NCI-H1436 (cell line): ENCODE measurements around the gene INHBC.
"Not testable (repeated sequence)": the region's sequence is repeated elsewhere in the genome, so short reads cannot be mapped to it uniquely, and the experiment has no call there.

Source experiments
- DNase-seq: peaks from one replicate; lab custom pipeline; 2025; lab: John Stamatoyannopoulos, UW

Gene INHBC

DNA sequence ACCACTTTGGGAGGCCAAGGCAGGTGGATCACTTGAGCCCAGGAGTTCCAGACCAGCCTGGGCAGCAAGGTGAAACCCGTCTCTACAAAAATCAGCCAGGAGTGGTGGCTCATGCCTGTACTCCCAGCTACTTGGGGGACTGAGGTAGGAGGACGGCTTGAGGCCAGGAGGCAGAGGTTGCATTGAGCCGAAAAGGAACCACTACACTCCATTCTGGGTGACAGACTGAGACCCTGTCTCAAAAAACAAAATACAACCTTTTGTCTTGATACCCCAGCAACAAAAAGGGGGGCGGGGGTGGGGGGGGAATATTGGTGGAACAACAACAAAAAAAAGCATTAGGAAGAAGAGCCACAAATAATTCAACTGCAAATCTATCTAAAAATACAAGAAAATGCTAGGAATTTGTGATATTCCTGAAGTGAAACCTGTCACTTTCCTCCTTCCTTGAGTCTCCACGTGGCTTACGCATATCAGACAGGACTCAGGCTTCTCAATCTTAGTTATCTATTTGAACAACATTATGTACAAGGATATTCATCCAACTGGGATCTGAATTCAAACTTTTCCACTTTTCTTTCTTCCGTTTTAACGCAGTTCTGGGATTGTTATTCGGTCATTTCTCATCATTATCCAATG is 5.0 kb upstream of the INHBC start:
- no peak for DNase-seq

- peak; percentile 70 for DNase-seq
Measured at GRCh38 chr12:57430112-57430930, 4.3 kb upstream of the INHBC start.

DNA sequence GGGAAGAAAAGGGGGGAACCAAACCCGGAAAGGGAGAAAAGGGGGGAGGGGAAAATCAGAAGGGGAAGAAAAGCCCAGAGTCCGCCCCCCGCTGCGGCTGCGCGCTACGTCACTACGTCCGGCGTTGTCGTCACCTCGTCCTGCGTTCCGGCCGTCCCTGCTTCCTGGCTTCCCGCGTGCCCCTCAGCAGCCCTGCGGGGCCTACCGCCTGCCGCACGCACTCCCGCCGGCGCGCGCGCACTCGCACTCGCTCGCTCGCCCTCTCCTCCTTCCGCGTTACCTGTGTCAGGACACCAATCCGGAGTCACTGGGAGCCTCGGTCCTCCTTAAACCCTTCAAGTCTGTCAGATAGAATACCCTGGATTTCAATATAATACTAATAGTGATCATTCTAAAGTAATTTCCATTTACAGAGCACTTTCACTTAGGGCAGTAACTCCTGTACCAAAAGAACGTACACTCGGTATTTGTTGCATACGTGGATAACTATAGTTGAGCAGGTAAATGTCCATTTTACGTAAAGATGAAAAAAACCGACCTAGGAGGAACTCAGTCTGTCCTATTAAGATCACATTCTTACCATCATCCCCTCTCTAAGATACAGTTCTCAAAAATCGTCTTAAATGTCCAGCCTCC is 3.5 kb upstream of the INHBC start, which contains the start of gene R3HDM2:
Gene R3HDM2 (minus strand): TSS at position 113 of the 636 bp plus-strand sequence. CDS start 120,615 bp downstream, outside the sequence.
- DNase-seq, result peak; percentile 91

DNA sequence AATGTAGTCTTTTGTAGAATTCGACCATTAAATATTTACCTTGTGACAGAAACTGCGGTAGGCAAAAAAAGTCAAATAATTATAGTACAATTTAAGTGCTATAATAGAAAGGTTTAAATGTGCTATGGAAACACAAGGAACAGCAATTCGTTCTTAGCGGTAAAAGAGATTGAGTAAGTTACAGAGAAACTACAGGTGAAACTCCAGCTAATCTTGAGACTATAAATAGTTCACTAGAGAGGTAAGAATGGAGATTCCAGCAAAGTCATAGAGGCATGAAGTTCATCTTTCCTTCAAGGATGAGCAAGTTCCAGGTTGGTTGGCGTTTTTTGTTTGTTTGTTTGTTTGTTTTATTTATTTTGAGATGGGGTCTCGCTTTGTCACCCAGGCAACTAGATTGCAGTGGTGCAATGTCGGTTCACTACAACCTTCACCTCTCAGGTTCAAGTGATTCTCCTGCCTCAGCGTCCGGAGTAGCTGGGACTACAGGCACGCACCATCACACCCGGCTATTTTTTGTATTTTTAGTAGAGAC is 2.9 kb upstream of the INHBC start:
- DNase-seq, result no peak

DNA sequence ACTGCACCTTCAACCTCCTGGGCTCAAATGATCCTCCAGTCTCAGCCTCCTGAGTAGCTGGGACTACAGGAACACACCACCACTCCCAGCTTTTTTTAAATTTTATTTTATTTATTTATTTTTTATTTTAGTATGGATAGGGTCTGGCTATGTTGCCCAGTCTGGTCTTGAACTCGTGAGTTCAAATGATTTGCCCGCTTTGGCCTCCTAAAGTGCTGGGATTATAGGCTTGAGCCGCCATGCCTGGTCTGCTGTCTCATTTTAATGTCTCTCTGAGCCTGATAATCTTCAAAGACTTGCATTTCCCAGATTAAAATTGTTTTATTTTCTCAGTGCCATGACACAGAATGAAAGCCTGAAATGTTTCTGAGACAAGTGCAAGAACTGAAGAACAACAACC is 1.2 kb upstream of the INHBC start:
- DNase-seq, result no peak

GRCh38 chr12:57435293-57435692 is 709 bp downstream of the INHBC start:
- no peak for DNase-seq

- DNase-seq, result no peak
Measured at GRCh38 chr12:57438400-57438799, 3.8 kb downstream of the INHBC start.

DNA sequence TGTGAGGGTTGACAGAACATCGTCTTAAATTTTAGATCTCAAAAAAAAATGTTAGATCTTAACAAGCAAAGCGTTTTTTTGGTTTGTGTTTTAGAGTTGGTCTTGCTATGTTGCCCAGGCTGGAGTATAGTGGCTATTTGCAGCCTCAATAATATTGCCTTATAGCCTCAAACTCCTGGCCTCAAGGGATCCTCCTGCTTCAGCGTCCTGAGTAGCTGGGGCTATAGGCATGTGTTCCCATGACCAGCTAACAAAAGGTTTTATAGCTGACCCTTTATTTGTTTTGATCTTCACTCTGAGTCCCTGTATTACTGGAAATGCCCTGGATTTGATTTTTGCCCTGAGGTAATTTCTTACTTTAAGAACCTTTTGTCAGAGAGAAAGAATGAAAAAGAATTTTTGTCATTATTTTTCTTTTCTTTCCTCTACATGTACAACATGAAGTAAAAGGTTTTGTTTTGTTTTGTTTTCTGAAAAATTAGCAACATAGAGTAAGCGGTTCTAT is 5.2 kb downstream of the INHBC start:
- no peak for DNase-seq

DNA sequence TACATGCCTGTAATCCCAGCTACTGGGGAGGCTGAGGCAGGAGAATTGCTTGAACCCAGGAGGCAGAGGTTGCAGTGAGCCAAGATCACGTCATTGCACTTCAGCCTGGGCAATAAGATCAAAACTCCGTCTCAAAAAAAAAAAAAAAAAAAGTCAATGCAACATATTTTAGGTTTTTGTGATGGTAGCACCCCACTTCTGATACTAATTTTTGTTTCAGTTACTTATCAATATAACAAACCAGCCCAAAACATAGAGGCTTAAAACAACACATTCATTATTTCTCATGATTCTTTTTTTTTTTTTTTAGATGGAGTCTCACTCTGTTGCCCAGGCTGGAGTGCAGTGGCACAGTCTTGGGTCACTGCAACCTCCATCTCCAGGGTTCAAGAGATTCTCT is 6.8 kb downstream of the INHBC start:
- not testable (repeated sequence) for DNase-seq

DNA sequence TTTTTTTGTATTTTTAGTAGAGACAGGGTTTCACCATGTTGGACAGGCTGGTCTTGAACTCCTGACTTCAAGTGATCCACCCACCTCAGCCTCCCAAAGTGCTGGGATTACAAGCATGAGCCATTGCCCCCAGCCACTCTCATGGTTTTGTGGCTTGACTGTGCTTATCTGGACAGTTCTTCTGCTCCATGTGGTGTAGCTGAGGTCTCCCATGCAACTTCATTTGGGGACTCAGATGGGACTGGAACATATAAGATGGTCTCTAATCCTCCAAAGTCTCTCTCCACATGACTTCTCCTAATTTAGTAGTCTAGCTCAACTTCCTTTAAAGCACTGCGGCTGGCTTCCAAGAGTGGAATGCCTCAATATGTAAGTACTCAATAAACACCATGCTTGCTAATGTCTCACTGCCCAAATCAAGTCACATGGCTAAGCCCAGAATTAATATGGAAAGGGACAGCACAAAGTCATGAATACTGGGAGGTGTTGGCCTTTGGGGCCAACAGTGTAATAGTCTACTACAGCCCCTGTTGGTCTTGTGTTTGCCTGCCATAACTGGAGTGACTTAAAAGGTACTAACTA is 7.4 kb downstream of the INHBC start:
- DNase-seq, result no peak

GRCh38 chr12:57444337-57444736 is 9.8 kb downstream of the INHBC start:
- DNase-seq, result not testable (repeated sequence)

- DNase-seq, result no peak
Measured at GRCh38 chr12:57444744-57445143, 10.2 kb downstream of the INHBC start.

DNA sequence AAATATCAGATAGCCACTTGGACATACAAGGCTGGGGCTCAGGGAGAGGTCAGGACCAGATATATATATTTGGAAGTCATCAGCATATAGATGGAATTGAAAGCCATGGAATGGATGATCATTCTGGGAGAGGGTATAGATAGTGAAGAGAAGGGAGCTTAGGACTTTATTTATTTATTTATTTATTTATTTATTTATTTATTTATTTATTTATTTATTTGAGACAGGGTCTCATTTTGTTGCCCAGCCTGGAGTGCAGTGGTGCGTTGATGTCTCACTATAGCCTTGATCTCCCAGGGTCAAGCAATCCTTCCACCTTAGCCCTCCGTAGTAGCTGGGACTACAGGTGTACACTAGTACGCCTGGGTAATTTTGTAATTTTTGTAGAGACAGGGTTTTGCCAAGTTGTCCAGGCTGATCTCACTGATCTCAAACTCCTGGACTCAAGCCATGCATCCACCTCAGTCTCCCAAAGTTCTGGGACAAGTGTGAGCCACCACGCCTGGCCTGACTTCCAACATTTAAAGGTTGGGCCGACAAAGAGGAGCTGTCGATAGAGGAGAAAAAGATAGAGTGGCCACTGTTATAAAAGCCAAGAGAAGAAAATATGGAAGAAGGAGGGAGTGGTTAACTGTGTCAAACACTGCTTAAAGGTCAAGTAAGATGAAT is 11.8 kb downstream of the INHBC start:
- DNase-seq, result no peak

GRCh38 chr12:57448669-57449068 is 14.1 kb downstream of the INHBC start:
- no peak for DNase-seq

GRCh38 chr12:57449375-57449774 is 14.8 kb downstream of the INHBC start:
- DNase-seq, result no peak

DNA sequence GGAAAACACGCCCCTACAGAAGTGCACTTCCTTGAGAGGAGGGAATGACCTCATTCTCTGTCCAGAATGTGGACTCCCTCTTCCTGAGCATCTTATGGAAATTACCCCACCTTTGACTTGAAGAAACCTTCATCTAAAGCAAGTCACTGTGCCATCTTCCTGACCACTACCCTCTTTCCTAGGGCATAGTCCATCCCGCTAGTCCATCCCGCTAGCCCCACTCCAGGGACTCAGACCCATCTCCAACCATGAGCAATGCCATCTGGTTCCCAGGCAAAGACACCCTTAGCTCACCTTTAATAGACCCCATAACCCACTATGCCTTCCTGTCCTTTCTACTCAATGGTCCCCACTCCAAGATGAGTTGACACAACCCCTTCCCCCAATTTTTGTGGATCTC is 15.5 kb downstream of the INHBC start:
- DNase-seq, result no peak

DNA sequence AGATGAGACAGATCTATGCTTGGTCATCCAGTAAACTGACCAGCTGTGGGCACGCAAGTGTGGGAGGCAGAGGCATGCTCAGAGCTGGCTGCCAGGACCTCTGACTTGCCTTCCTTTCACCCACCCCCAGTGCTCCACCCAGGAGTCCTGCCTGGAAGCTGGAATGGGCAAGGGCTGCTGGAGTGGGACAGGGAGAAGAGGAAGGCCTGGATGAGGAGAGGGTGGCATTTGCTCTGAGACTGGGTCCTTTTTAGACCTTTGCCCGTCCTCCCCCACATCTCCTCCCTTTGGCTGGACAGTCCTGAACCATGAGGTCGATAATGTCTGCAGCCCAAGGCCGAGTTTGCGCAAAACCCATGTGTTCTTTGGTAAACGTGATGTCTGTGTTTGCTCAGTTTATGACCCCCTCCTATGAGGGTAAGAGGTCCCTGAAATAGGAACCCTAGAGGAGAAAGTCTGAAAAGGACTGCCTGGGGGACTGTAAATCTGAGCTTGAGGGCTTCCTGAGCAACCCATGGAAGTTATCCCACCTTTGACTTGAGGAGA is 16.7 kb downstream of the INHBC start:
- DNase-seq, result no peak

DNA sequence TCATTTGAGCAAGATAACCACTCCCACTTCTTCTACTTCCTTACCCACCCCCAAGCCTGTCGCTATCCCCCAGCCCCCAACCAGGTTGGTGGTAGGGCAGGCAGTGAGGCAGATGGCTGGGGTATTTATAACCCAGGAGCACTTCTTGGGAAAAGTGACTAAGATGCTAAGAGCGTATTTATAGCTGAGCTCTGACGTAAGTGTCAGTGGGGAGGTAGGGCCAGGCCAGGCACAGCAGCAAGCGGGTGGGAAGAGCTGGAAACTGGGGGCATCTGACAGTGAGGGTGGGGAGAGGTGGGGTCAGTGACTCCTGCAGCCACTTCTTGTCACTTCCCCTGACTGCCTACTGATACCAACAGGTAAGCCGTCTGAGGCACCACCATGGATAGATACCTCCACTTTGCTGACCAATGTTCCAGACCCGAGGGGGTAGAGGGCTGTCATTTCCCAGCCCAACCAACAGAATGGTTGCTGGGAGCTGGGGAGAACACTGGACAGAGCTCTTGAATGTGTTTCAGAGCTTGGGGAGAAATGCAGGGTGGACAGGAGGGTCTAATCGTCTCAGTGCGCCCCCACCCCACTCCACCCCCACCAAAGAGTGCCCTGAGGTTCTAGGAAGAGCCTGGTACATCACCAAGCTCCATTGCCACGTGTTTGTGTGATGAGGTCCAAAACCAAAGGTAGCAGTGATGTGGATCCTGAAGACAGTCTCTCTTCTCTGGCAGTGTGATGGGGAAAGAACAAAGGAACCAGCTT is 17.8 kb downstream of the INHBC start:
- no peak for DNase-seq

- DNase-seq, result peak; percentile 62
Measured at GRCh38 chr12:57452937-57453509, 18.4 kb downstream of the INHBC start.

GRCh38 chr12:57454213-57454565 is 19.6 kb downstream of the INHBC start:
- DNase-seq, result no peak
